Stimulated activated CD8-positive, alpha-beta memory T cell treated with anti-CD3 and anti-CD28 coated beads, Interleukin-12 subunit alpha, Interleukin-12 subunit beta, amount 100 ng/mL, for 24 hours (primary cell): ENCODE results near the gene ATXN3L.
"Not testable (repeated sequence)": the region's sequence is repeated elsewhere in the genome, so short reads cannot be mapped to it uniquely, and the experiment has no call there.

Source experiments
- DNase-seq: peaks from one replicate; pipeline ENCODE4 v3.0.0-alpha.2; 2020; ENCODE audit errors: extremely low read depth

Gene ATXN3L

DNA sequence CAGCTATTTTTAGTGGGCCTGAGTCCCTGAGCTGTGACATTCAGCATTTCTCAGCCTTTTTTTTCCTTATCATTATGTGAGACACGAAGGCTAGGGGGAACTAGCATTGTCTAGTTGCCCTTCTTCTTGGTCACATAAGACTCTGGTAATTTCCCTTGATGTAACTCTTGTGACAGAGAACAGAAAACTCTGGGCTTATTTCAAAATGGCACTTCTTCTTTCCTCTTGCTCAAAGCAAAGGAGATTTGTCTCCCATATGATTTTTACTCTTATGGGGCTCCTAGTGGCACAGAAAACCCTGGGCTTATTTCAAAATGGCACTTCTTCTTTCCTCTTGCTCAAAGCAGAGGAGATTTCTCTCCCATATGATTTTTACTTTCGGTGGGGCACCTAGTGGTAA is 14.7 kb downstream of the ATXN3L start:
- DNase-seq: no peak

DNA sequence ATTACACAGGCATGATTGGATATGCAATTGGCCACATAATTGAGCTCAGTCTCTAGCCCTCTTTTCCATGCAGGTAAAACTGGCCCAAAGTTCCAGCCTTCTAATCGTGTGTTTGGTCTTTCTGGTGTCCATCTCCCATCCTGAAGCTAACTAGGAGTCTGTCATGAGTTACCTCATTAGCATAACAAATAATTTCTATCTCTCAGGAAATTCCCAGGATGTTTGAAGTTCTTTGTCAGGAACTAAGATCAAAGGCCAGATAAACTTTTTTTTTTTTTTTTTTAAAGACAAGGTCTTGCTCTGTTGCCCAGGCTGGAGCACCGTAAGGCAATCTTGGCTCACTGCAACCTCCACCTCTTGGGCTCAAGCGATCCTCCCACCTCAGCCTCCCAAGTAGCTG is 15.8 kb downstream of the ATXN3L start:
- DNase-seq: no peak

DNA sequence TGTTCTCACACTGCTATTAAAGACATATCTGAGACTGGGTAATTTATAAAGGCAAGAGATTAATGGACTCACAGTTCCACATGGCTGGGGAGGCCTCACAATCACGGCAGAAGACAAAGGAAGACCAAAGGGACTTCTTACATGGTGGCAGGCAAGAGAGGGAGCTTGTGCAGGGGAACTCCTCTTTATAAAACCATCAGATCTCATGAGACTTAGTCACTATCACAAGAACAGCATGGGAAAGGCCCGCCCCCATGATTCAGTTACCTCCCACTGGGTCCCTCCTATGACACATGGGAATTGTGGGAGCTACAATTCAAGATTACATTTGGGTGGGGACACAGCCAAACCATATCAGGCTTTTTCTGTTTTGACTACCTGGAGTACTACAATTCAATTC is 16.6 kb downstream of the ATXN3L start:
- DNase-seq: not testable (repeated sequence)

DNA sequence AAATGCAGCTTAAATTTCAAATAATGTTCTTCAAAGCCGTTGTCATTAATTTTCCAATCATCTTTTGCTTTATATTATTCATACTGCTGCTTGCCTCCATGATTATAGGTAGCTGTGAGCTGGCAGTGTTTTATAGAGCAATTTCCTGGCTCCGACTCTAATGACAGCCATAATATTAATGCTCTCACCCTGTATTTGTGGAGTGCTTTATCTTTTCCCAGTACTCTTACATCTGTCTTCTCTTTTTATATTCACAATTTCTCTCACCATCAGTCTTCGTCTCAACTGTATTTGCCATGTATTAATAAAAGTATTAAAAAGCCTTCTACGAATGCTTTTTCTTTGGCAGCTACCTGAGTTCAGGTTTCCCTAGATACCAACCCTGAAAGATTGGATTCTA is 21.0 kb downstream of the ATXN3L start:
- no peak for DNase-seq

DNA sequence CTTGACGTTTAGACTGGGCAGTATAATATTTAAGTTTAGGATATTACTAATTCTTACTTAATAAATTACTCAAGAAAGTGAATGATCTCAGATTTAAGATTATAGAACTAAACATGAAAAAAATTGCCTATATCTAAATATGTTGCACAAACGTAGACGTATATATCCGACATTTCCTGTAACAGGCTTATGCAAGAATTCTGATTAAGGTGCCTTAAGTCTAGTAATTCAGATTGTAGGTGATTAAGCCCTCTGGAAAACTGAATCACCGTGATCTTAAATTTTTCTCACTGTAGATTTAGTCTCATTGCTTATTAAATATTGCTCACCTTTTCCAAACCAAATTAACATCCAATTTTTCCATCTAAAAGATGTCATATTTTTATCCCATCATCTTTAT is 24.0 kb downstream of the ATXN3L start:
- DNase-seq: no peak

DNA sequence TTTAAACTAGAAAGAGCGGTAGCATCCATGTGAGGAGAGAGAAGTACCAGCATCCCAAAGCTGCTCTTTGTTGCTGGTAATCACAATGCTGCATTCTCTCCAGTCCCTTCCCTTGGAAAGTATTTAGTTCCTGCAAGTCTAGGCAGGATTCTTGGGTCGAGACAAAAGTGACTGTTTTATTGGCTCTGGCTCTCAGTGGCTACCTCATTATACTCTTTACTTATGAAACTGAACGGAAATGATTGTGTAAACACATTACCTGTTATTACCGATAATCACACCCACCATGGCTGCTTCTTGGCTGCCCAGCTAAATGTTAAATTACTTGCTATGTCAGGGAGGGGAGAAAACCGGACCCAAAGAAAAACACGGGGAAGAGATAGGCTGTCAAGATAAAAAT is 26.2 kb downstream of the ATXN3L start:
- no peak for DNase-seq

DNA sequence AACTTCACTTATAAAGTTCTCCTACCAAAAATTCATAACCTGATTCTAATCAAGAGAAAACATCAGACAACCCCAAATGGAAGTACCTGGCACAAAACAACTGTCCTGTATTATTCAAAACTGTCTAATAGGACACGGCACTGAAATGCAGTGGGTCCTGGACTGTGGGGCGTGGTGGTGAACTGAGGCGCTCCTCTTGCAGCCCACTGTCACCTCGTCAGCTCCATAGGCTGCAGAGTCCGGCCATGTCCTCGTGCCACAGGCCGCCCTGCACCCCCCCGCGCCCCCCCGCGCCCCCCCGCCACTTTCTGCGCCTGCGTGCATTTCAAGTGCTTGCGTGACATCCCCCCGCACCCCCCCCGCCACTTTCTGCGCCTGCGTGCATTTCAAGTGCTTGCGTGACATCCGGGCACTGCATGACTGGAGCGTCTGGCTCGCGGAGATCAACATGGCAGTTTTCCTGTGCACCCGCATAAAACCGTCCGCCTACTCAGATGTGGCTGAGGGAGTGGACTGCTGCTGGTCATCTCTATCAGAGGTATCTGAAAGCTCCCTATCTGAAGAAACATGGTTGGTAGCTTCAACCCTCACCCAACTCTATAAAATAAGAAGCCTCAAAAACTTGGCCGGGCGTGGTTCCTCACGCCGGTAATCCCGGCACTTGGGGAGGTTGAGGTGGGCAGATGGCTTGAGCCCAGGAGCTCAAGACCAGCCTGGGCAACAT is 28.8 kb downstream of the ATXN3L start:
- DNase-seq: no peak

DNA sequence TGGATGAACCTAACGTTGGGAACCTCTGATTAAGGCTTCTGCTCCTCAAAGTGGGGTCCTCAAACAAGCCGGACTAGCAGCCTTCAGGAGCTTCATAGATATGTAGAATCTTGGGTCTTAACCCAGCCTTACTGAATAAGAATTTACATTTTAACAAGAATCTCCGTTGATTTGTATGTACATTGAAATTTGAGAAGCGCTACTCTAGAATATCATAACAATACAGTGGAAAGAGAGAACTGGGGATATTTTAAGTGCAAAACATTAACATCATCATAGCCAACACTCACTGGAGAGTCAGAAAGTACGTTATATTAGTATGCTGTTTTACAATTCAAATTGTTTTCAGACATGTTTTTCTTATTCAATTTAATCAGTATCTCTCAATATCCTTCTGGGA is 31.2 kb downstream of the ATXN3L start:
- DNase-seq: no peak

DNA sequence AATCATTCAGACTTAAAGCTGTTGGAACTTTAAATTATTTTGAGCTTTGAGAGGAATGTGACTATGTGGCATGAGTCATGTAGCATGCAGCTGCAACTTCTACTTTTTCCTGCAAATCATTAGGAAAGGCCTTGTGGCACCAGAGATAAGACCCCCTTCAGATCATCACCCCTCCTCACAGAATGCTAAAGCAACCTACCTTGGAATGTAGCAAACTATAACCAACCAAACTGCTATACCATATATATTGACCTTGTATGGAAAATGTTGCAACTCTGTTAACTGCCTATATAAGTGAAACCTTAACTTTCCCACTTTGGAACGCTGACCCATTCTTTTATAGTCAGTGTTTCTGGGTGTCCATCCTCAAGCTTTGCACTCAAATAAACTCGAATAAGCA is 32.0 kb downstream of the ATXN3L start:
- DNase-seq: no peak

DNA sequence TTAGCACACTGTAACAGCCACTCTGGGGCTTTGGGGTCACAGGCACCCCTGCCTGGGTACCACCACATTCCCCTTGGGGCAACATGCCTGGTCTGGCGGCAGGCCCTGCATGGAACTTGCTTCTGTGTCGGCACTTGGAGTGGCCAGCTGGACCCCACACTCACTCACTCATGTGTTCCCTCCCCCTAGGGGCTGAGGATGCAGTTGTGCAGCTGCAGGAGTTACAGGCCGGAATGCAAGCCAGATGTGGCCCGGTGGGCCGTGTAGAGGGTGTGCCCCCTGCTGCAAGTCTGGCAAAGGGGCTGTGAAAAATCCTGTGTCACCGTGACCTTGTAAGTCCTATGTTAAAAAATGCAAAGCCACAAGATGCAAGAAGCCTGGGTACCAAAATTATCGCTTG is 34.2 kb downstream of the ATXN3L start:
- no peak for DNase-seq

DNA sequence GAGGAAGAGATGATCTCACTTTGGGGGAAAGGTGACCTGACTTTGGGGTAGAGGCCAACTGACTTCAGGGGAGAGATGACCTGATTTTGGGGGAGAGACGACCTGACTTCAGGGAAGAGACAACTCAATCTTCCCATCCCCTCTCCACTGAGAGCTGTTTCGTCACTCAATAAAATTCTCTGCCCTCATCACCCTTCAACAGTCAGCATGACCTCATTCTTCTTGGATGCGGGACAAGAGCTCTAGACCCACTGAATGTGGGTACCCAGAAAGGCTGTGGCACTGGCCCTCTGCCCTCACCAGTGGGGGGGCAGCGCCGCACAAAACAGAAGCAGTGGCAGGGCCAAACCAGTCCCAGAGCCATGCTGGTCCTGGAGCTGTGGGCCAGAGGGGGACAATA is 34.6 kb downstream of the ATXN3L start:
- no peak for DNase-seq

DNA sequence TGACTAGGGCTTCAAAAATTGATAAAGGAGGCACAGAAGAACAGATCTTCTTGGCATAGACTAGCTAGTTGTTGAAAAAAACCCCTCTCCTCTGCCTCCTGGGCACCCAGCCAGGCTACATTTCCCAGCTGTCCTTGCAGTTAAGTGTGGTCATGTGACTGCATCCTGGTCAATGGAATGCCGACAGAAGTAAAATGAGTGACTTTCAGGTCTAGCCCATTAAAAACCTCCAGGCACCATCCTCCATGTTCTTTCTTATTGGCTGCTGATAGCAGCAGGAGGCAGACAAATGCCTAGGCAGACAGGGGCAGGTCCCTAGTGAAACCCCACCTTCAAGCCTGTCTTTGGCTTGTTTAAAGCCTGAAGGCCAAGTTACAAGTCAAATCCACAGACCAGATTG is 35.3 kb downstream of the ATXN3L start:
- no peak for DNase-seq

DNA sequence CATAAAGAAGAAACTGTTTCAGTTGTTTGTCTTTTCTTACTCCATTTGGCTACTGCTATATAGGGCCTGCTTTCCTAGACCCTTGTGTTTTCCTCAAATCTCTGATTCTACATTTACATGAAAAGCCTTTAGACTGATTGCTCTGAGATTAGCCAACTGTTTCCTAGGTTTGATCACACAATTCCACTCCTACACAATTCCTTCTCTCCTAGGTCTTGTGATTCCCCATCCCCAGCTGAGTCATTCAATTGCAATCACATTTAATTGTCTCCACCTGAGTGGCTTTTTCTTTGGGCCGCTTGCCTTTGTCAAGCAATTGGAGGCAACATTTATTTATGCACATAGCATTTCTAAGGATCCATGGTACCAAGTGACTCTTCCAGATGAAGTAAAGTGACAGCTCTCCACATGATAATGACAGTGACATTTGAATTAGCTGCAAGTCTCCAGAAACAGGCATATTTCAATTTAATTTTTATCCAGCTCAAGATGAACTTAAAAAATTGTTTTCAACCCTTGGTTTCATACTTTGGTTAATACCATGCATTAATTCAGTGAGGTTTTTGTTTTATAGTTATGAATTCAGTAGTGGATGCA is 35.8 kb downstream of the ATXN3L start:
- no peak for DNase-seq

DNA sequence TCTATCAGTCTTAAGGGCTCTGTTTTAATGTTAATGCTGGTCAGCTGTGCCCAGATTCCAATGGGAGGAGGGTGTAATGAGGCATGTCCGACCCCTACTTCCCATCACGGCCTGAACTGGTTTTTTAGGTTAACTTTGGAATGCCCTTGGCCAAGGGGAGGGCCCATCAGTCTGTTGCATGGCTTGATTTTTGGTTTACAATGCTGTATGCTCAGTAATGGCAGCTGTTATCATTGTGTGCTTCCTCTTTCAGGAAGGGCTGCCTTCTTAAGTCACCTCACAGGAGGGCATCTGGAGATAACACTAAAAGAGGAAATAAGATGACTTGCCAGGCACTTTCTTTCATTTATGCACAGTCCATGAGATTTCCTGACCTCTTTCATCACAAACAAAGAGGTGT is 36.3 kb downstream of the ATXN3L start:
- DNase-seq: no peak

DNA sequence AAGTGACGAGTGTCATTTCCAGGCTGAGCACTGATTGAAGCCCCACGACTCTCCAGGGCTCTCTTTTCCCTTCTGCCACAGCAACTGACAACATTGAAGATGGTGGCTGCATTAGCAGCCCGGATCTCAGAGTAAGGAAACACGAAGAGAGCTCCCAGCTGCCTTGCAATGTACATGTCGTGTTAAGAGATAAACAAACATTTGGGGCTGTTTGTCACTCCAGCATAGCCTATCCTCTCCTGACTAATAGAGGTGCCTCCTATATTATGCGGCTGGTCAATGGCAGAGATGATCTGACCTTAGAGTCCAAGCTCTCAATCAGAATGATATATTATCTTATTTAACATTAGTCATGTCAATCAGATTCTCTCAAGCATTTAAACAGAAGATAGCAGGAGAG is 38.6 kb downstream of the ATXN3L start:
- no peak for DNase-seq

DNA sequence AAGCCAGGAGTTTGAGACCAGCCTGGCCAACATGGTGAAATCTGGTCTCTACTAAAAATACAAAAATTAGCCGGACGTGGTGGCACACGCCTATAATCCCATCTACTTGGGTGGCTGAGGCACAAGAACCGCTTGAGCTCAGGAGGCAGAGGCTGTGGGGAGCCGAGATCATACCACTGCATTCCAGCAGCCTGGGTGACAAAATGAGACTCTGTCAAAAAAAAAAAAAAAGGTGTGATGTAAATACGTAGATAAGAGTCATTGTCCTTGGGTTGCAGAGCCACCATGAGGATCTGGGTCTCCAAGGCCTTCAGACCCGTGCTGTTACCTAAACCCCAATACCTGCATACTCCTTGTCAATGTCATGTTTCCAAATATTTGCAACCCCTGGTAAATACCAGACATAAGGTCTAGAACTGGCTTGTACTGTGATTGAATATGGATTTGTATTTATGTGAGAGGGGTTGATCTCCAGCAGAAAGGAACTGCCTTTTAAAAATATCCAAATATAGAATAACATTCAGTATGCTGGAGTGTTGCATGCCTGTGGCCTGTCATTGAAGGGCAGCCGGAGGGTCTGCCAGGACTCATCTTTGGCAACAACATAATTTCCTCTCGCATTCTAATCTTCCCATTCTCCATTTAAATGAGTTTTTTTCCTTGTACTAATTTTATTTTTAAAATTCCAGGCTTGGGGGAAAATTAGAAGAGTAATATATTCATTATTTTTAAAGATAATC is 40.4 kb downstream of the ATXN3L start:
- DNase-seq: no peak

DNA sequence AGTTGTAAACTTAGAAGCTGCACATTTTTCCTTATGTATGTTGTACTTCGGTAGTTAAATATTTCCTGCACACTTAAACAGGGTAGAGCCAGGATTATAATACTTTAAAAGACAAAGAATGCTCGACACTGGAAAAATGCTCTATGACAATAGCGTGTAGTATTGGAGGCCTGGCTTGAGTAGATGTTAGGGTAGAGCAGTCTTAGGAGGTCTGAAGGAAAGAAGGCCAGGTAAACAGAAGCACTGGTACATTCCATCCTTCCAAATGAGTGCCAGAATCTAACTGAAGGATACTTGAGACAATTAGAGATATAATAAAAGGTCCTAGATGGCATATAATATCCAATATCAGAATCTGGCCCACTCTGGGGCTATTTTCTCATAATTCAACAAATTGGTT is 42.3 kb downstream of the ATXN3L start:
- DNase-seq: no peak

DNA sequence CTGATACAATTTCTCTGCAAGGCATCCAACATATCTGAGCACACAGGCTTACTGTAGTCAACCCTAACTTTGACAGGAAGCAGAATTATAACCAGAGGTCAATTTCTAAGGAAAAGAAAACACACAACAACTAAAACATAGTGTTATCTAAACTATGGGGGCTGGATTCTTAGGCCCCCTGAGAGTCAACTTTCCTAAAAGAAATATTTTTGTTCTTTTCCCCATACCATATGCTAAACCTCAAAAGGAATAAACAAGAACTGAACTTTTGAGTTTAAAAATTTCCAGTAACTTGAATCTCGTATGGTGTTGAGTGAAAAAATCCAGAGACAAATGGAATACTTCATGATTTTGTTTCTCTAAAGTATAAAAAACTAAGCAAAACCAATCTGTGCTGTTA is 42.9 kb downstream of the ATXN3L start:
- DNase-seq: no peak

DNA sequence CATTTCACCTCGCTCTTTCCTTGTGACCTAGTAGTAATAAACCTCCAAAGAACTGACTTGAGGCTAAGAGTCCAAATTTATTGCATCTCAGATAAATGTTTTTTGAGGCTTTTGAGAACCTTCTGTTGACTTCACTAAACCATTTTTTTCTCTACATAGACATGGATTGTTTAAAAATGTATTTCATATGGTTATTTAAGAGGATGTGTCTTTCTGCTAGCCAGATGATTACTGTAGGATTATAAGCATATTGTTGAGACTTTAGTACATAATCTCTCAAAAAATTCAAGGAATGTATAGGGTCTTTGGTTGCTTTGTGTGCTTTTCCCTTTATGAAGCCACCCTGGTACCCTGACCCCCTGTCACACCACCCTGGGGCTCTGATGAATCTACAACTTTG is 44.8 kb downstream of the ATXN3L start:
- no peak for DNase-seq

DNA sequence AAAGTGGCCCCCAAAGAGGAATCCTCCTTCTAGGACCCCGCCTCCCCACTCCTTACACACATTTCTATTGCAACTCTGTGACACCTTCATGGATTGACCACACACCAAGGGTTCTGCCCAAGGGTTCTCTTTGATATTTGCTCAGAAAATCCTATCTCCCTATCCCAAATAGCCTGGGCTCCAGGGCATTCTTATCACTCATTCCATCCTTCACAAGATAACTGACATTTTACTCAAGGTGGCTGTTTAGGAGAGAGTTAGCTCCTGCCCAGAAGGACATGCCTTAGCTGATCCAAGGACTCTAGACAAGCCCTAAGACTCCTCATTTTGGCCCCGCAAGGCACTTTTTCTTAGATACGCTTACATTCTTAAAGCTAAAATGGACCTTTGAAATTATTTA is 47.4 kb downstream of the ATXN3L start:
- no peak for DNase-seq

DNA sequence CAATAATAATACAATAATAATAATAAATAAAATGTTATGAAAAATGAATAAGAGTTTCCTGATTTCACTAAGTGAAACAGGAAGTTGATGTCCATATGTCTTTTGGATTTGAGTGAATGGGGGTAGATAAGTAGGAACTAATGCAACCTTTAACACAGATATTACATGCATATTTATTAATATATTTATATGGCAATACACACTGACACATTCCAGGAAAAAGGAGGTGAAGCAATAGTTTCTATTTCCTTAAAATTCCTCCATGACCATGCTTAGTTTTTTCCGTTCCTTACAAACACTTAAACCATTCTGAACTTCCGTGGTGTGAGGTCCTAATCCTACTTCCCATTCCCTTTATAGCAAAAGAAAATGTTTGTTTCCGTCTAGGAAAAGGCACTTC is 48.3 kb downstream of the ATXN3L start:
- DNase-seq: no peak

DNA sequence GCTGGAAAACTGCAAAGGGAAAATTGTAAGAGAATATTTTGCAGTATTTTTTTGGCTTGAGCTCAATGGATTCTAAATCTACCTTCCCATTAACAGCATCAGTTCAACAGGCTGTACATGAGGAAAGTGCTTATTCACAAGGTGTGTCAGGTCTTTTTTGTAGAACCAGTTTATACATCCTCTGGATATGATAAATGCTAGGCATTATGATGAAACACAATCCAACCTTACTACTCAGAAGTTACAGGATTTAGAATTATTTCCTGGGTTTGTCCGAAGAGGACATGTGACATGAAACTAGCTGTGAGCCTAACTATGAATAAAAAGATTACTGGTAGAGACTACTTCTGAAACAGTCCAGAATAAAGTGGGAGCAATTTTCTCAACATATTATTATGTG is 49.5 kb downstream of the ATXN3L start:
- DNase-seq: no peak

DNA sequence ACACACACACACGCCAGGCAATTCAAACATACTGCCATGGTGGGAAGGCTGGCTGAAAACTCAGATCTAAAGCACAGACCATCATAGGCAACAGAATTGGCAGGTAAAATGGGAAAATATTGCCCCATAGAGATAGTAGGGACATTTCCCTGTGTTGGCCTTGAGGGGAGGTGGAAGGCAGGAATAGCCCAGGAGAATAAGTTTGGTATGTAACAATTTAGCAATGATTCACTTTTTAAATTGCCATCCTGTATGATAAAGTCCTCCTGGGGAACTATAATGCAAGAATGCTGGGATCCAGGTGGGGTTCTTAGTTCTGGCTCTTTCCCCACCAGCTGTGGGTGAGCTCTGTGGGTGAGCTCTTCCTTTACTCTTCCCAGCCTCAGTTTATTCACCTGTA is 51.0 kb downstream of the ATXN3L start:
- DNase-seq: no peak
